GM19035 (cell line): ENCODE measurements around the gene MBD2.
"Not testable (repeated sequence)": the region's sequence is repeated elsewhere in the genome, so short reads cannot be mapped to it uniquely, and the experiment has no call there.

Source experiments
- ATAC-seq: cut with Tn5 transposase; IDR thresholded peaks from one replicate; pipeline ENCODE4 v1.9.1; 2021; ENCODE audit not compliant: unreplicated experiment

Gene MBD2

GRCh38 chr18:54154231-54154630 lies 70.2 kb downstream of the MBD2 start:
- ATAC-seq = no peak

DNA sequence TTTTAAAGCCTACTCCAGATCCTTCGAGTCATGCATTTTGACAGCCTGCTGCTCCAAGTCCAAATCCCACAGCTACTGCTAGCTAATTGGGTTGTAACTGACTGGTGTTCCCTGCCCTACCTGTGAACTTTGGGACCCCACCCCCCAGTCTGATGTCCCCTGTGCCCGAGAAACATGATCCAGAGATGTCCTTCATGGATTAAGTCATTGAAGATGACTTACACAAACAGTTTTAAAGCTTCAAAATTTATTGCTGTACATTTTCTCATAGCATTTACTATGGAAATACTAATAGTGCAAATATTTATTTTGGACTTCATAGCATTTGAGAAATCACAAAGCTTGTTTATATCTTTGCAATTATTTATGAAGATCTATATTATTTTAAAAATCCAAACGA lies 73.1 kb downstream of the MBD2 start:
- no peak for ATAC-seq

DNA sequence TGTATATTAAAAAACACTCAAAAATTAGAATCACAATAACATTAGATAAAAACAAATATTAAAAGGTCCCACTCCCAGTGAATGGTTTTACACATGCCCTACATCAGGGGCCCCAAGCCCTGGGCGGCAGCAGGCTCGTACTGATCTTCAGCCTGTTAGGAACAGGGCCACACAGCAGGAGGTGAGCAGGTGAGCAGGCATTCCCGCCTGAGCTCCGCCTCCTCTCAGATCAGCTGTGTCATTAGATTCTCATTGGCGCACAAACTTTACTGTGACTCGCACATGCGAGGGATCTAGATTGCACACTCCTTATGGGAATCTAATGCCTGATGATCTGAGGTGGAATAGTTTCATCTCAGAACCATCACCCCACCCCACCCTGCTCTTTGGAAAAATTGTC lies 74.2 kb downstream of the MBD2 start:
- no peak for ATAC-seq

DNA sequence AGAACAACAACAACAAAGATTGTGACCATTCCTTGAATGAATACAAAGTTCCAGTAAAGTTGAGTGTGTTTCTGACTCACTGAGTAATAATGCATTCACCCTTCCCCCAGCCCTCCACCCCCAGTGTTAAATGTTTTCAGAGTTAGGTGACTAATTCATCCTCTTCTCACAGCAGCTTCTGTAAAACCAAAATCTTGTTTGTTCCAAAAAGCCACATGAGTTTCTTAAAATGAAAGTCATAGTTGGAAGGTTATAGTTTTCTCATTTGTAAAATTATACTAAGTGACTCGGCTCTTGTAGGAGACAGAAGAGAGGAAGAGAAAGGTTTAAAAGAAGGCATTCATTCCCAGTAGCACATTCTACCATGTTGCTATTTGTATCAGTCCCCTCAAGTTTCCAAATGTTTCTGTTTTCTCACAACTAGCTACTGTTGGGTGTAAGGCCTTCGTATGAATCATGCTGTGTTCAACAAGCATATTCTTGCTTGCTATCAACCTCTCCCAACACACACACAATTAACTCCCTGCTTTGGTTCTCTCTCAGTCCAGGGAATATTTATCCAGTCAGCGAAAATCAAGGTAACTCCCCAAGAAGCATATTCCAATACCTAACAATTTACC lies 75.3 kb downstream of the MBD2 start:
- peak; percentile 50 for ATAC-seq

GRCh38 chr18:54148678-54149077 lies 75.8 kb downstream of the MBD2 start:
- ATAC-seq = no peak

GRCh38 chr18:54148151-54148550 lies 76.3 kb downstream of the MBD2 start:
- ATAC-seq = no peak

DNA sequence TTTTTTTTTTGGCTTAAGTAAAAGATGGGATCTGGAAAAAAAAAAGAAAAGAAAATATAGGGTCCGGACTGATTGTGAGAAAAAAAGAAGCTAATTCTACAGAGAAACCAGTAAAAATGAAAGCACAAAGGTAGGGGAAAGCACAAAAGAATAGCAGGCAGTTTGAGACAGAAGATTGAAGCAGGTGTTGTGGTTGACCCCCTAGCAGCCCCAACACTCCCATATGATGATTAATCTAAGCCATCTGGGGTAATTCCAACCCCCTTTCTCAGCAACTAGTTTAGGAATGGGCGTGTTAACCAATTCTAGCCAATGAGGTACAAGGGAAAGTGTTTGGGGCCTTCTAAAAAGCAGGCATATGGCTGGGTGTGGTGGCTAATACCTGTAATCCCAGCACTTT lies 77.0 kb downstream of the MBD2 start:
- ATAC-seq = peak; percentile 82

DNA sequence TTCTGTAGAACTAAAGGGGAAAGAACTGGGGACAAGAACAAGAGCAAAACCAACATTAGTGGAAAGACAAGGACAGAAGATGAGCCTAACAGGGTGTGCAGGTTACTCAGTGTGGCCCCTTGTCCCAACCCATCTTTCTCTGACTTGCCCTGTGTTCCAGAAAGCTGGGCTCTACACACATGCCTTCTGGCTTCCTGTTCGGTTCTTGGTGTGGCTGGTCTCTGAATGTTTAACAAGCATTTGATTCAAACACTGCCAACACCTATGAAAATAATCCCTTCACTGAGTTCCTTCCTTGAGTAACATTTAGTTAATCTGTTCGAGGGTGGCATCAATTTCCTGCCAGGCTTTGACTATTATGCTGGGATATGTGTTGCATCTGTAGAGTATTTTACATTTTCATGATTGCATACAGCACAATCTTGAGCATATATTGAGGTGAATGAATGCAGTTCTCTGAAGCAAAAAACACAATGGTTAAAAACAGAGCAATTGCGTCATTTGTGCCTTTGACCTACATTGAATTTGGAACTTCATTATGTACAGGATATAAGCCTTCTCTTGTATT lies 83.3 kb downstream of the MBD2 start:
- ATAC-seq = no peak

GRCh38 chr18:54140641-54141040 lies 83.8 kb downstream of the MBD2 start:
- ATAC-seq = no peak

DNA sequence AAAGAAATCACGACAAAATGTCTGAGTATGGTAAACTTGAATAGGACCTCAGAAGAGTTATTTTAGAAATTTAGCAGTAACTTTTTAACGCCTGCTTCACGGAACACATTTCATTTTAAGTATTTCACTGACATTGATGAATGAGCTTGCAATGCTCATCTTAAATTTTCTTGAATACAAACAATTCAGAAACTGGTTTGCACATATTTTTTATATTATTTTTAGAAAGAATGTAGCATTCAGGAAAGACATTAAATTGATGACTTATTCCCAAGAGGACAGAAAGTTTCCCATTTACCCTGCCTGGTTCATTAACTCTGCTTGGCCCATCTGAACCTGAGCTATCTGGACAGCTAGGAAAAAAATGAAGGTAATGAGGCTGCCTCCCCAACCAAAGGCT lies 89.3 kb downstream of the MBD2 start:
- ATAC-seq = no peak

DNA sequence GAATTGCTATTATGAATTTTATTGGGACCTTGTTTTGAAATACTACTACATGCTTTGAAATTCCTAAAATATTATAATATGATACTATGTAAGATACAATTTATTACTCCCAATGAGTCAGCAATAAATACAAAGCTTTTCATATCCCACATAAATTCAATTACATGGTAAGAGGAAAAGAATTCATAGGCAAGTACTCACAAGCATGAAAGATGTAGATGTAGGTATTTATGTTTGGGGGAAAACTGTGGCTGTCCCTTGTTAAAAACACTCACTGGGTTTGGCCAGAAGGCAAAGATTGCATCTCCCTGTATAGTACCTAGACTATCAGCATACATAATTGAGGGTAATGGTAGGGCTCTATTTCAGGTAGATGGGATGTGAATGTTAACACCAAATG lies 90.4 kb downstream of the MBD2 start:
- no peak for ATAC-seq

DNA sequence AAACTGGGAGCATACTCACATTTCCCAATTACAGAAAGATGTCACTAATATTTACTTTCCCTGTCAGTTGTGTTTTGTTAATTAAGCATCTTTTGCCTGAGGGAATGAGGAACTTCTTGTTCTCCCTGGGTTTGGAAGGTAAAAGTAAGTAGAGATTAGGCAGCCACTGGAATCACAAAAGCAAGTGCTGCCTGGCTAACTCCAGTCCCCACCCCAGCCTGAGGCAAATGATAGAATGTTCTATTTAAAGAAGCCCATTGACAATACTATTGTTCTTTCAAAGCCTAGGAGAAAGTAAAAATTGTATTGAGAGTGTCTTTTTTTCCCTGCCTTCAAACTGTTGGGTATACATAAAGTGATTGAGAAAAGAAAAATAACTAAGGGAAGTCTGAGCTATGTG lies 93.8 kb downstream of the MBD2 start:
- ATAC-seq = no peak

DNA sequence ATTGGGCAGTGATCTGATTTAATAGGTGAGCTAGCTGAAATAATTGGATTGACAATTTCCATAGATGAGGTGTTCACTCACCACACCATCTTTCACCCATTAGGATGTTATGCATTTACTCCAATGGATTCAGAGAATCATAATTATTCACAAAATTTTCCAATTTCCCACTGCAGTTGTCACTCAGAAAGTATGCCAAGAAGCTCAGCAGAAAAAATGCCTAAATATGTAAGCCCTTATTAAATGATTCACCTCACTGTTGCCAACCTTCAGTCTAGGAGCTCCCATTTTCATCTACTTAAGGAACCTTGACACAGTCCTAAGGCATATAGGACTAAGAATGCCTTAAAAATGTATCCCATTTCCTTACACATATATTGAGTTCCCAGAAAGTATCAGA lies 94.3 kb downstream of the MBD2 start:
- no peak for ATAC-seq

DNA sequence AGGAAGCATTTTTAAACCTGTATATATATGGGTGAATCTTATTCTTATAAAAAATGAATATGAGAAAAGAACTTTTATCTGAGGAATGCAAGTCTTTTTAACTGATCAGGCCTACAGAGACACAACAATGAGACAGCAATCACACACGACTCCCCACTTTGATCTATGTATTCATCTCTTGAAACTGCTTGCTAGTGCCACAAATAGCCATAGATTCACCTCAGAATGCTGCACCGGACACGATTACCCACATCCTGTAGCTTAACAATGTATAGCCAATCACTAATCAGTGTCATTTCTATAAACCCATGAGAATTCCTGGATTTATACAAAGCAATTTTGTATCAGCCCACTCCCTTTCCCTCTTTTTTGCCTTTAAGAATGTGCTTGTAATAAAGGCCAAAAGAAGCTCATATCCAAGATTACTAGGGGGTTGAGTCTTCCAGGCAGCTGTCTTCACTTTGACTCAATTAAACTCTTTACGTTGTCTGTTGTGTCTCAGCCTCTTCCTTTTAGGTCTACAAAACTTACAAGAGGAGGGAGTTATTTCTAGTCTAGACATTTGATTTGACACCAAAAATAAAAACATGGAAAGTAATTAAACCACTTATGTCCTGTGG lies 94.9 kb downstream of the MBD2 start:
- ATAC-seq = peak; percentile 86

DNA sequence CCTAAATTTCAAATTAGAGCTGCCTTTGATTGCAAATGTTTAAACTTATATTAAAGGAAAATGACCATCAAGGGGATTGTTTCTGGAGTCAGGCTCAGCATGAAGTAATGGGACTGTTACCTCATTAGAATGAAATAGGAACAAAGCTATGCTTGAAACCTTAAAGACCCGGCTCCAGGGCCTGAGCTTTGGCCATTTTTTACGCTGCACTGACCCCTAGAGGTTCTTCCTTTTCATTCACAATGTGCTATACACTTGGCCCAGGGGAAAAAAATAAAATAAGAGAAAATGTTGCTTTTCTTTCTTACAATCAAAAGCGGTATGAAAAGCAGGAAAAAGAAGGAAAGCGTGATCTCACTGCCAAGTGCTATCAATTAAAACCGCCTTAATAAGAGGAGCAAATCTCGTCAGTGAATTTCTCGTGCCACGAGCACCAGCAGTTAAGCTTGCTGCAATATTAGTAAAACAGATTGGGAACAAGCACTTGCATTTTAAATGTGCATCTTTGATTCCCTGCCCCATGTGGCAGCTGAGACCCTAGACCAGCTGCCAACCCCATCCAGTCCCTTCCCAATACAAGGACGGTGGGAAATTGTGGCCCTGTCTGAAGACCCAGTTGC lies 96.6 kb downstream of the MBD2 start:
- ATAC-seq = peak; percentile 80

GRCh38 chr18:54125429-54125828 lies 99.0 kb downstream of the MBD2 start:
- no peak for ATAC-seq

- ATAC-seq = not testable (repeated sequence)
Measured at GRCh38 chr18:54123720-54124440, 100.6 kb downstream of the MBD2 start.

DNA sequence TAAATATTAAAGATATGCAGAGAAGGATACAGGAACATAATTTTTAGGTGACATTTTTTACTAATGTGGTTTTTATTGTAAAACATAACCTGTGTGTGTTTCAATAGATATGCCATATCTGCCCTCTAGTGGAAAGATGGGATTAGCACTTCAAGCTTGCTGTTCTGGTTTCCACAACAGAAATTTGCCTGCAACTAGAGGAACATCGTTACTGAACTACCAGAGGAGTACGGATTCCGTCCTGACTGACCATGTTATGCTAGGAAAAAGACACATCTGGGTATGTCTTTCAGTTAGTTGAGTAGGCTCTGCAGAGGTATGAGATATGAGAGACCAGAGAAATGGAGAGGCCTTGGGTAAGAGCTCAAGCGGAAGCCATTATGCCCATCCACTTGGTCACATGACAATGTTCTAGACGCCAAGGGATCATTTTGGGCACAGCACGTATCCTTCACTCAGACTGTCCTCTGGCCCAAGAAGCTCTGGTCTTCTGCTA lies 104.9 kb downstream of the MBD2 start:
- ATAC-seq = peak; percentile 92

- no peak for ATAC-seq
Measured at GRCh38 chr18:54117853-54118773, 106.4 kb downstream of the MBD2 start.

DNA sequence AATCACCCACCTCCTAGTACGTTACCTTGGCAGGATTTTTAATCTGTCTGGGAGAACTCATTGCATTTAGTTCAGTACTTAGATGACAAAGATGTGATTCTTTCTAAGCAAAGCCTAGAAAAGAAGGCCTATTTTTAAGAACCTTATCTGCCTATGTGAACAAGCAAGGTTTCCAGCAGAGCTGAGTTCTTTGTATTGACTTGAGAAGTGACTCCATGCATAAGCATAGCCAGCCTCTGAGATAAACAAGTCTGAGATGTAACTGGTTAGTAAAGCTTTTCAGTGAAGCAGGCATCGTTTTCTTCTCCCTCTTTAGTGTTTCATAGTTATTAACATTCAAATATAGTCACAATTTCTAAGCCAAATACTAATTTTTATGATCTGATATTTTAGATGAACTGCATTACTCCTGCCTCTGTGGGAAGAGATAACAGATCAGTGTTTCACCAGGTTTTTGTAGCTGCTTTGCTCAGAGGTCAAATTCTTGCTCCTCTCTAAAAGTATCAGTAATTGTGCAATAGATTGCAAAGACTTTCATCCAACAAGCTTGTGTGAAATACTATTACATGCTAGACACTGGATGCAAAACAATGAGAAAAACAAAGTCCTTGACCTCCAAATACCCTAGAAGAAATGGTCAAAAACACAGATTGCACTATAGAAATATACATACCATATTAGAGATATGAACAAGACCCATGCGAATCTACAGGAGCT lies 107.8 kb downstream of the MBD2 start:
- ATAC-seq = no peak
